ENCODE measurements around the gene ANTKMT. TPM values are rescaled to one million over a fixed set of nuclear protein-coding genes. Genes with fewer than 3 reads are reported as not detected.
"Not testable (repeated sequence)": the region's sequence is repeated elsewhere in the genome, so short reads cannot be mapped to it uniquely, and the experiment has no call there.

Gene ANTKMT
- total RNA-seq, 4 donors from 2014 or later = 24.9 to 42.4 (median 32.1) TPM

DNA sequence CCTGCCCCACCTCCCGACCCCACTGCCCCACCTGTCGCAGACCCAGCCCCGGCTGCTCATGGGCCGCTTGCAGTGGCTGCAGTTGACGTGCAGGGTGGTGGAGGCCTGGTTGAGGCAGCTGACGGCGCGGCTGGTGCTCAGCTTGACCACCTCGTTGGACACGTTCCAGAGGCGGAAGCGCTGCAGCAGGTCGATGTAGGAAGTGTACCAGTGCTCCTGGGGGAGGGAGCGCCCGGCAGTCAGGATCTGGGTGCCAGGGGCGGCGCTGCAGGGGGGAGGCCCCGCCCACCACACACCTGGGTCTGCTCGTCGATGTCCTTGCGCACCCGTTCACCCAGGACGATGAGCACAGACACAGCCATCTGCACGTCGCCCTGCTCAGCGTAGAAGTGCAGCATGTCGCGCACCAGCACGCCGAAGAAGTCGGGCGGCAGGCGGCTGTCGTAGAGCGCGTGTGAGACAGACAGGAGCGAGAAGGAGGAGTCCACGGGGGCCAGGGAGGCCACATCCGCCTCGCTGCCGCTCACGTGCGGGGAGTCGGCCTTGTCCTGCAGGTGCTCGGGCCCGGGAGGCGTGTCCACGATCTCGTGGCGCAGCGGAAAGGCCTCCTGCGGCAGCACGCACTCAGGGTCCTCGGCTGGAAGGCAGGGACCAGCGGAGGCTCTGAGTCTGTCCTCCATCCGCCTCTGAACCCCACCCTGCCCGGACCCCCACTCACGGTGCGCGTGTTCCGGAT is 35.8 kb upstream of the ANTKMT start:
- H3K4me3 ChIP-seq (ENCODE audit: low read depth, poor library complexity, severe bottlenecking) = no peak overlapping the region
- 78 to 84% methylated on average over 55 to 58 of the region's 61 CpGs for WGBS, 2 donors
- TF ChIP-seq POLR2A (IDR thresholded peaks at IDR 0.05) = no peak
- TF ChIP-seq, protein P1, sequence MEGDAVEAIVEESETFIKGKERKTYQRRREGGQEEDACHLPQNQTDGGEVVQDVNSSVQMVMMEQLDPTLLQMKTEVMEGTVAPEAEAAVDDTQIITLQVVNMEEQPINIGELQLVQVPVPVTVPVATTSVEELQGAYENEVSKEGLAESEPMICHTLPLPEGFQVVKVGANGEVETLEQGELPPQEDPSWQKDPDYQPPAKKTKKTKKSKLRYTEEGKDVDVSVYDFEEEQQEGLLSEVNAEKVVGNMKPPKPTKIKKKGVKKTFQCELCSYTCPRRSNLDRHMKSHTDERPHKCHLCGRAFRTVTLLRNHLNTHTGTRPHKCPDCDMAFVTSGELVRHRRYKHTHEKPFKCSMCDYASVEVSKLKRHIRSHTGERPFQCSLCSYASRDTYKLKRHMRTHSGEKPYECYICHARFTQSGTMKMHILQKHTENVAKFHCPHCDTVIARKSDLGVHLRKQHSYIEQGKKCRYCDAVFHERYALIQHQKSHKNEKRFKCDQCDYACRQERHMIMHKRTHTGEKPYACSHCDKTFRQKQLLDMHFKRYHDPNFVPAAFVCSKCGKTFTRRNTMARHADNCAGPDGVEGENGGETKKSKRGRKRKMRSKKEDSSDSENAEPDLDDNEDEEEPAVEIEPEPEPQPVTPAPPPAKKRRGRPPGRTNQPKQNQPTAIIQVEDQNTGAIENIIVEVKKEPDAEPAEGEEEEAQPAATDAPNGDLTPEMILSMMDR (IDR thresholded peaks at IDR 0.05) = no peak
- intact Hi-C loops (cut with DNase I; ENCODE audit: low total_unique reads) = no loop called here
- no peak for DNase-seq (ENCODE audit: low spot score in 2 of 2)

DNA sequence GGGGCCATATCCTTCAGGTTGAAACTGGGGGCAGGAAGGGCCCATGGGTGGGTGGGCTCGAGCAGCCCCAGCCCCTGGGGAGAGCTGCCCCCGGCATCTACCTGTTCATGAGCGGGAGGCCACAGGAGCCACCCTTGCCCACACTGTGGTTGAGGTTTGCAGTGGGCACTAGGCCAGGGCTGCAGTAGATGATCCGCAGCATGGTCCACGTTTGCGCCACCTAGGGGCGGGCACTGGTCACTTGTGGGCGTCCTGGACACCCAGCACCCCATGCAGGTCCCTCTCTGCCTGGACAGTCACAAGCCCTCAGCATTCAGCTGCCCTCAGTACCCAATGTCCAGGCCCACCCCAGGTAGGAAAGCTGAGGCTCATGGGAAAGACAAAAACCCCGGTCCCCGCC is 35.0 kb upstream of the ANTKMT start:
- intact Hi-C loops (cut with DNase I; ENCODE audit: low total_unique reads) = no loop called here
- TF ChIP-seq POLR2A (IDR thresholded peaks at IDR 0.05) = no peak
- TF ChIP-seq, protein P1 (IDR thresholded peaks at IDR 0.05) = no peak
- WGBS, 2 donors = 48 to 70% methylated on average over 7 to 10 of the region's 10 CpGs
- no peak overlapping the region for H3K4me3 ChIP-seq (ENCODE audit: low read depth, poor library complexity, severe bottlenecking)
- DNase-seq (ENCODE audit: low spot score in 2 of 2) = no peak

DNA sequence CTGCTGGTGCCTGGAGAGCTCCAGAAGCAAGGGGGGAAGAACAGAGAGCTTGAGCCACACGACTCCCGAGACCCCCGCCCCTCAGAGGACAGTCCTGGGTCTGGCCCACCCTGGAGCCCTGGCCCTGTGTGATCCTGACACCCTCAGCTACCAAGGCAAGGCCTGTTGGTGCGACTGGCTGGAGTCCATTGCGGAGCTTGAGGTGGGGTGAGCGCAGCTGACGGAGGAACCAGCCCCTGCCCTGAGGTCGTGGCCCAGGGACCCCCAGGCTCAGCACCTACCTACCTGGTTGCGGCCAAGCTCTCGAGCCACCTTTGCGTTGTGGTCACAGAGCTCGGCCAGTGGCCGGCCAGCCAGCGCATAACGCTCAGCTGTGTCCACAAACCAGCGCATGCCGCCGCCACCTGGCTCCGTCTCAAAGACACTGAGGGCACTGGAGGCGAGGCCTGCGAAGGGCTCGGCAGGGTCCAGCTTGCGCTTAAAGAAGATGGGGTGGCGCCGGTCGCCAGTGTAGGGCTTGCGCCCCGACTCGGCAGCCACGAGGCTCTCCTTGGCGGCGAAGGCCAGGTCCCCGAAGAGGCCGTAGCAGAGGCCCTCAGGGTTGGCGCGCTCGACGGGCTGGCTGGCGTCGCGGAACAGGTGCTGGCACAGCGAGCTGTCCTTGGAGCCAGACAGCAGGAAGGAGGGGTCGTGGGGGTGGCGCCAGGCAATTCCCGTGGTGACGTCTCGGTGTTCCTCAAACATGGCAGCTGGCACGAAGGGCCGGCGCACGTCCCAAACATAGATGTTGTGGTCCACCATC is 34.3 kb upstream of the ANTKMT start:
- WGBS, 2 donors = 86 to 89% methylated on average over 39 to 48 of the region's 51 CpGs
- H3K4me3 ChIP-seq (ENCODE audit: low read depth, poor library complexity, severe bottlenecking) = no peak overlapping the region
- intact Hi-C loops (cut with DNase I; ENCODE audit: low total_unique reads) = no loop called here

DNA sequence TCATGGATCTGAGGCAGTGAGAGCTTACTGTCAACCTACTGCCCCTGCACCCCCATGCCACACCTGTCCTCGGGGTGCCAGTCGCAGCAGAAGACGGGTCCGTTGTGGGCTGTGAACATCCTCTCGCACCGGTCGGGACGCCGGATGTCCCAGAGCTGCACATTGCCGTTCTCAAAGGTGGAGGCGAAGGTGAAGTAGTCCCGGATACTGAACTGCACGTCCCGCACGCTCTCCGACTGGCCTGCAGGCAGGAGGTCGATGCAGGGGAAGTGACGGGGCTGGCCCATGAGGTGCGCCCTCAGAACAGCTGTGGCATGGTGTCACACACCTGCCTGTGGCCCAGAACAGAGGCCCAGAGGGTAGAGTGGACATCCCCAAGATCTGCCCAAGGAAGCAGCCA is 33.4 kb upstream of the ANTKMT start:
- no peak for DNase-seq (ENCODE audit: low spot score in 2 of 2)
- TF ChIP-seq, protein P1 (IDR thresholded peaks at IDR 0.05) = no peak
- TF ChIP-seq POLR2A (IDR thresholded peaks at IDR 0.05) = no peak
- 88 to 93% methylated on average over 19 of the region's 19 CpGs for WGBS, 2 donors
- intact Hi-C loops (cut with DNase I; ENCODE audit: low total_unique reads) = no loop called here
- H3K4me3 ChIP-seq (ENCODE audit: low read depth, poor library complexity, severe bottlenecking) = no peak overlapping the region

More for the DNA sequence above, 34.3 kb upstream of the ANTKMT start:
- no peak for DNase-seq (ENCODE audit: low spot score in 2 of 2)
- no peak for TF ChIP-seq POLR2A (IDR thresholded peaks at IDR 0.05)
- TF ChIP-seq, protein P1 (IDR thresholded peaks at IDR 0.05) = no peak

DNA sequence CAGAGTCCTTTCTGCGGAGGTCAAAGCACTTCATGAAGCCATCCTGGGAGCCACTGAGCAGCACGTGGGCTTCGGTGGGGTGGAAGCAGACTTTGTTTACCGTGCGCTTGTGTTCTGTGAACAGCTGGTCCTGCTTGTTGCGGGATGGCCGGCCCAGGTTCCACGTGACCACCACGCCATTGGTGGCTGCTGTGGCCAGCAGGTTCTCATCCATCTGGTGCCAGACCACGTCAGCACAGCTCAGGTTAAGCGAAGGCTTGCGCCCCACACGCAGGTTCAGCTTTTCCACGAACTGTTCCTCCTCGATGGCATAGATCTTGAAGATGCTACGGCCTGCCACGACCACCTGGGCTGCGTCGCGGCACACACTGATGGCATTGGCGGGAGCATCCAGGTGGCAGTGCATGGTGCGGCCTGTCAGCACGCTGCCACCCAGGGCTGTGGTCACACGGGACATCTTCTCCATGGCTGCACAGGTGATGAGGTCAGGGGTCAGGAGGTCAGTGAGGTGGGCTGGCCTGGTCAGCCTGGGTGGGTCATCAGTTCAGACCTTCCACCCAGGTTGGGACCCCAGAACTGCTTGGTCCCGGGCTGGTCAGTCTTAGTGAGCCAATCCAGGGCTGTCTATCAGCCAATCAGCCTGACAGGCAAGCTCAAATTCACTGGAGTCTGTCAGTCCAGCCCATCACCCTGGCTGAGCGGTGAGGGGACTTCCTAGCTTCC is 31.6 kb upstream of the ANTKMT start:
- TF ChIP-seq, protein P1 (IDR thresholded peaks at IDR 0.05) = no peak
- no peak for TF ChIP-seq POLR2A (IDR thresholded peaks at IDR 0.05)
- intact Hi-C loops (cut with DNase I; ENCODE audit: low total_unique reads) = no loop called here
- 77 to 83% methylated on average over 24 of the region's 26 CpGs for WGBS, 2 donors
- DNase-seq (ENCODE audit: low spot score in 2 of 2) = no peak
- H3K4me3 ChIP-seq (ENCODE audit: low read depth, poor library complexity, severe bottlenecking) = peak overlapping the region; percentile 86

DNA sequence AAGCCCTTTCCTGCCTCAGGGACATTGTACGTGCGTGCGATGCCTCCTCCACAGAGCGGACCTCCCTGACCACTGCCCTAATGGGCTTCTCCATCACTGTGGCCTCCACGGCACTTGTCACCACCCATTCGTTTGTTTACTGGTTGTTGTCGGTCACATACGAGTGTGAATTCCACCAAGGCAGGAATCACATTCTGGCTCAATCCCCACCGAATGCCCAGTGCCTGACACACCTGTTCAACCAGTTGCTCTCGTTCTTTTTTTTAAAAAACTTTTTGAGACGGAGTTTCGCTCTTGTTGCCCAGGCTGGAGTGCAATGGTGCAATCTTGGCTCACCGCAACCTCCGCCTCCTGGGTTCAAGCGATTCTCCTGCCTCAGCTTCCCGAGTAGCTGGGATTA is 29.7 kb upstream of the ANTKMT start:
- WGBS, 2 donors = 66 to 67% methylated on average over 16 of the region's 16 CpGs
- intact Hi-C loops (cut with DNase I; ENCODE audit: low total_unique reads); H3K4me3 ChIP-seq (ENCODE audit: low read depth, poor library complexity, severe bottlenecking); DNase-seq (ENCODE audit: low spot score in 2 of 2): not testable (repeated sequence)

Data from lower leg skin (tissue), 4 donors.